Immature natural killer cell (primary cell): Measurements from ENCODE around the gene DNMBP. TPM values are rescaled to one million over a fixed set of nuclear protein-coding genes. Genes with fewer than 3 reads are reported as not detected.
"Not testable (repeated sequence)": the region's sequence is repeated elsewhere in the genome, so short reads cannot be mapped to it uniquely, and the experiment has no call there.

Experiments
- DNase-seq, 3 donors: peaks; one replicate each; pipeline ENCODE4 v3.0.0; 2022; ENCODE audit warnings: mixed read lengths in 1 of 3
- H3K27ac Mint-ChIP-seq, 6 donors: one replicate each; pipeline ENCODE4 v1.8.0; 2020; ENCODE audit warnings: mixed read lengths in 6 of 6, mild to moderate bottlenecking in 5 of 6, inconsistent platforms in 4 of 6, moderate library complexity in 3 of 6
- H3K27me3 Mint-ChIP-seq, 3 donors: one replicate each; pipeline ENCODE4 v1.8.0; 2020 to 2021; ENCODE audit warnings: low read depth in 3 of 3, mild to moderate bottlenecking in 3 of 3, mixed read lengths in 3 of 3, moderate library complexity in 3 of 3, inconsistent platforms in 1 of 3
- H3K36me3 Mint-ChIP-seq, 3 donors: one replicate each; pipeline ENCODE4 v1.8.0; 2020; ENCODE audit warnings: mixed read lengths in 3 of 3, inconsistent platforms in 2 of 3, mild to moderate bottlenecking in 2 of 3
- H3K4me1 Mint-ChIP-seq, 2 donors: one replicate each; pipeline ENCODE4 v1.8.0; 2020; ENCODE audit warnings: inconsistent platforms in 2 of 2, mild to moderate bottlenecking in 2 of 2, mixed read lengths in 2 of 2, moderate library complexity in 1 of 2
- H3K4me3 Mint-ChIP-seq, 5 donors: one replicate each; pipeline ENCODE4 v1.8.0; 2020; ENCODE audit warnings: mild to moderate bottlenecking in 5 of 5, mixed read lengths in 5 of 5, inconsistent platforms in 3 of 5, moderate library complexity in 3 of 5
- H3K9me3 Mint-ChIP-seq, 6 donors: one replicate each; pipeline ENCODE4 v1.8.0; 2020; ENCODE audit warnings: mild to moderate bottlenecking in 6 of 6, mixed read lengths in 6 of 6, inconsistent platforms in 4 of 6, moderate library complexity in 3 of 6
- polyA plus RNA-seq, 3 donors: library from polyadenylated mRNA; unstranded; fragments of 300-500 nt; fragmentation: Illumina TruSeq; gene quantifications; one replicate each; pipeline ENCODE4 v1.2.3, GENCODE V29; 2021

Gene DNMBP
- polyA plus RNA-seq, 3 donors from 2014 or later: 0.41 to 2.8 TPM; not detected in 1

GRCh38 chr10:100025576-100025975, 15.8 kb upstream of the DNMBP start:
- Mint-ChIP-seq H3K4me3 (no peak overlapping the region), H3K27me3 (peaks cover 0 to 1% (median 0%) of the 10 kb centered on the region in 3 donors), H3K36me3 (no peaks in the 10 kb centered on the region), H3K27ac (no peak overlapping the region), H3K4me1 (peaks cover under 1 to 2% of the 10 kb centered on the region in 2 donors), H3K9me3 (no peaks in the 10 kb centered on the region)
- no peak for DNase-seq

GRCh38 chr10:100024748-100025147, 15.0 kb upstream of the DNMBP start:
- DNase-seq: no peak
- H3K36me3 Mint-ChIP-seq: no peaks in the 10 kb centered on the region
- H3K4me1 Mint-ChIP-seq: peaks cover 5 to 6% of the 10 kb centered on the region in 2 donors
- peaks cover 0 to 2% (median 1%) of the 10 kb centered on the region in 3 donors for H3K27me3 Mint-ChIP-seq
- H3K9me3 Mint-ChIP-seq: no peaks in the 10 kb centered on the region
- no peak overlapping the region for H3K4me3 Mint-ChIP-seq
- H3K27ac Mint-ChIP-seq: no peak overlapping the region

- H3K4me3 Mint-ChIP-seq: no peak overlapping the region
- H3K27ac Mint-ChIP-seq: no peak overlapping the region
- DNase-seq: no peak
- H3K36me3 Mint-ChIP-seq: no peaks in the 10 kb centered on the region
- H3K4me1 Mint-ChIP-seq: peaks cover 5 to 6% of the 10 kb centered on the region in 2 donors
- no peaks in the 10 kb centered on the region for H3K9me3 Mint-ChIP-seq
- H3K27me3 Mint-ChIP-seq: peaks cover 0 to 2% (median 1%) of the 10 kb centered on the region in 3 donors
Measured at GRCh38 chr10:100022403-100022802, 12.7 kb upstream of the DNMBP start.

- Mint-ChIP-seq H3K4me3 (no peak overlapping the region), H3K36me3 (no peaks in the 10 kb centered on the region), H3K4me1 (peaks cover 5 to 6% of the 10 kb centered on the region in 2 donors), H3K27me3 (peaks cover 0 to 2% (median 1%) of the 10 kb centered on the region in 3 donors), H3K9me3 (no peaks in the 10 kb centered on the region), H3K27ac (no peak overlapping the region)
- DNase-seq: no peak
Measured at GRCh38 chr10:100021322-100021721, 11.6 kb upstream of the DNMBP start.

GRCh38 chr10:100020886-100021253, 11.1 kb upstream of the DNMBP start:
- H3K9me3 Mint-ChIP-seq: no peaks in the 10 kb centered on the region
- DNase-seq: no peak
- no peak overlapping the region for H3K4me3 Mint-ChIP-seq
- peaks cover 0 to 2% (median 1%) of the 10 kb centered on the region in 3 donors for H3K27me3 Mint-ChIP-seq
- H3K4me1 Mint-ChIP-seq: peaks cover 5 to 6% of the 10 kb centered on the region in 2 donors
- no peak overlapping the region for H3K27ac Mint-ChIP-seq
- no peaks in the 10 kb centered on the region for H3K36me3 Mint-ChIP-seq

- H3K27me3 Mint-ChIP-seq: peaks cover 0 to 2% (median 1%) of the 10 kb centered on the region in 3 donors
- peak in 2 of 3 donors; percentile 1 to 17 for DNase-seq
- H3K4me3 Mint-ChIP-seq: no peak overlapping the region
- peaks cover 5 to 6% of the 10 kb centered on the region in 2 donors for H3K4me1 Mint-ChIP-seq
- no peaks in the 10 kb centered on the region for H3K9me3 Mint-ChIP-seq
- H3K27ac Mint-ChIP-seq: peak overlapping the region in 1 of 6 donors; percentile 29
- H3K36me3 Mint-ChIP-seq: no peaks in the 10 kb centered on the region
Measured at GRCh38 chr10:100020142-100020885, 10.6 kb upstream of the DNMBP start.

GRCh38 chr10:100019787-100020141, 10.0 kb upstream of the DNMBP start:
- no peaks in the 10 kb centered on the region for H3K9me3 Mint-ChIP-seq
- no peak overlapping the region for H3K4me3 Mint-ChIP-seq
- no peak overlapping the region for H3K27ac Mint-ChIP-seq
- no peaks in the 10 kb centered on the region for H3K36me3 Mint-ChIP-seq
- H3K27me3 Mint-ChIP-seq: peaks cover 0 to 2% (median under 1%) of the 10 kb centered on the region in 3 donors
- DNase-seq: no peak
- H3K4me1 Mint-ChIP-seq: peaks cover 5 to 6% of the 10 kb centered on the region in 2 donors

- peaks cover 2 to 6% (median 2%) of the 10 kb centered on the region in 3 donors for H3K27me3 Mint-ChIP-seq
- H3K9me3 Mint-ChIP-seq: no peaks in the 10 kb centered on the region
- peak overlapping the region in 1 of 6 donors; percentile 24 for H3K27ac Mint-ChIP-seq
- no peak overlapping the region for H3K4me3 Mint-ChIP-seq
- DNase-seq: no peak
- H3K4me1 Mint-ChIP-seq: peaks cover 11 to 12% of the 10 kb centered on the region in 2 donors
- no peaks in the 10 kb centered on the region for H3K36me3 Mint-ChIP-seq
Measured at GRCh38 chr10:100014071-100014762, 4.5 kb upstream of the DNMBP start.

GRCh38 chr10:100013621-100014020, 3.9 kb upstream of the DNMBP start:
- H3K4me1 Mint-ChIP-seq: peaks cover 17 to 18% of the 10 kb centered on the region in 2 donors
- no peak overlapping the region for H3K4me3 Mint-ChIP-seq
- peaks cover 2 to 6% (median 2%) of the 10 kb centered on the region in 3 donors for H3K27me3 Mint-ChIP-seq
- H3K9me3 Mint-ChIP-seq: no peaks in the 10 kb centered on the region
- no peak for DNase-seq
- H3K27ac Mint-ChIP-seq: peak overlapping the region in 3 of 6 donors; percentile 10 to 34 (median 24)
- no peaks in the 10 kb centered on the region for H3K36me3 Mint-ChIP-seq

- H3K4me1 Mint-ChIP-seq: peaks cover 27 to 35% of the 10 kb centered on the region in 2 donors
- H3K27ac Mint-ChIP-seq: peak overlapping the region in 3 of 6 donors; percentile 8 to 80 (median 55)
- not testable (repeated sequence) for H3K4me3 Mint-ChIP-seq, H3K9me3 Mint-ChIP-seq, H3K36me3 Mint-ChIP-seq, H3K27me3 Mint-ChIP-seq, DNase-seq
Measured at GRCh38 chr10:100011906-100012305, 2.2 kb upstream of the DNMBP start.

- no peak for DNase-seq
- Mint-ChIP-seq H3K36me3 (no peaks in the 10 kb centered on the region), H3K27ac (peak overlapping the region; percentile 27 to 86 (median 67)), H3K9me3 (no peaks in the 10 kb centered on the region), H3K4me1 (peaks cover 33 to 46% of the 10 kb centered on the region in 2 donors), H3K4me3 (peak overlapping the region; percentile 84 to 90 (median 86)), H3K27me3 (peaks cover 2 to 6% (median 2%) of the 10 kb centered on the region in 3 donors)
Measured at GRCh38 chr10:100009283-100009792, 409 bp downstream of the DNMBP start.

- no peaks in the 10 kb centered on the region for H3K9me3 Mint-ChIP-seq
- no peaks in the 10 kb centered on the region for H3K36me3 Mint-ChIP-seq
- peak overlapping the region; percentile 27 to 86 (median 67) for H3K27ac Mint-ChIP-seq
- H3K4me3 Mint-ChIP-seq: peak overlapping the region; percentile 84 to 90 (median 86)
- DNase-seq: no peak
- peaks cover 33 to 46% of the 10 kb centered on the region in 2 donors for H3K4me1 Mint-ChIP-seq
- peaks cover 2 to 6% (median 3%) of the 10 kb centered on the region in 3 donors for H3K27me3 Mint-ChIP-seq
Measured at GRCh38 chr10:100008708-100009282, 952 bp downstream of the DNMBP start.

- Mint-ChIP-seq H3K4me1 (peaks cover 33 to 46% of the 10 kb centered on the region in 2 donors), H3K27ac (peak overlapping the region in 2 of 6 donors; percentile 40 to 46), H3K36me3 (no peaks in the 10 kb centered on the region), H3K4me3 (peak overlapping the region; percentile 63 to 90 (median 86)), H3K9me3 (no peaks in the 10 kb centered on the region), H3K27me3 (peaks cover 2 to 6% (median 3%) of the 10 kb centered on the region in 3 donors)
- no peak for DNase-seq
Measured at GRCh38 chr10:100008142-100008522, 1.6 kb downstream of the DNMBP start.
